GM18505 (cell line): ENCODE measurements around the gene ZNF521.

ENCODE experiments used
- ATAC-seq: cut with Tn5 transposase; IDR thresholded peaks from one replicate; pipeline ENCODE4 v1.9.1; 2021; ENCODE audit not compliant: unreplicated experiment
- POLR2A ChIP-seq: IDR thresholded peaks from 4 replicates; pipeline ENCODE4 v1.6.1; 2011; ENCODE audit warnings: borderline replicate concordance; ENCODE audit not compliant: insufficient read depth, insufficient read length; ENCODE audit errors: extremely low read depth

Gene ZNF521

GRCh38 chr18:25349926-25350487, 2.0 kb downstream of the ZNF521 start:
- TF ChIP-seq POLR2A: no peak
- no peak for ATAC-seq

- no peak for TF ChIP-seq POLR2A
- ATAC-seq: no peak
Observed at GRCh38 chr18:25349131-25349925, 2.6 kb downstream of the ZNF521 start.

- no peak for TF ChIP-seq POLR2A
- ATAC-seq: no peak
Observed at GRCh38 chr18:25348386-25349130, 3.4 kb downstream of the ZNF521 start.

GRCh38 chr18:25346561-25346960, 5.4 kb downstream of the ZNF521 start:
- no peak for ATAC-seq
- no peak for TF ChIP-seq POLR2A

- TF ChIP-seq POLR2A: no peak
- no peak for ATAC-seq
Observed at GRCh38 chr18:25345081-25345866, 6.7 kb downstream of the ZNF521 start.

GRCh38 chr18:25341831-25342230, 10.1 kb downstream of the ZNF521 start:
- no peak for TF ChIP-seq POLR2A

GRCh38 chr18:25340762-25341161, 11.2 kb downstream of the ZNF521 start:
- TF ChIP-seq POLR2A: no peak
- ATAC-seq: no peak

More at GRCh38 chr18:25341831-25342230, 10.1 kb downstream of the ZNF521 start:
- no peak for ATAC-seq

GRCh38 chr18:25335676-25336075, 16.3 kb downstream of the ZNF521 start:
- ATAC-seq: no peak
- TF ChIP-seq POLR2A: no peak

- no peak for ATAC-seq
- TF ChIP-seq POLR2A: no peak
Observed at GRCh38 chr18:25335062-25335461, 16.9 kb downstream of the ZNF521 start.

- no peak for TF ChIP-seq POLR2A
- no peak for ATAC-seq
Observed at GRCh38 chr18:25334588-25334987, 17.4 kb downstream of the ZNF521 start.

- no peak for TF ChIP-seq POLR2A
- no peak for ATAC-seq
Observed at GRCh38 chr18:25332002-25332401, 20.0 kb downstream of the ZNF521 start.

GRCh38 chr18:25329783-25330182, 22.2 kb downstream of the ZNF521 start:
- ATAC-seq: no peak

GRCh38 chr18:25327584-25327983, 24.4 kb downstream of the ZNF521 start:
- no peak for TF ChIP-seq POLR2A
- no peak for ATAC-seq

More at GRCh38 chr18:25329783-25330182, 22.2 kb downstream of the ZNF521 start:
- TF ChIP-seq POLR2A: no peak
